Natural killer cell (primary cell): ENCODE measurements around the gene RICTOR. TPM values are rescaled to one million over a fixed set of nuclear protein-coding genes. Genes with fewer than 3 reads are reported as not detected.

Source experiments
- ATAC-seq, 3 donors: fragments of 150-1000 bp in 2 of 3; fragments of 200-7000 bp in 1 of 3; cut with Tn5 transposase; 1 replicate in 1 of 3; 2 replicates in 2 of 3; pipeline ENCODE4 v1.10.0; 2021; ENCODE audit warnings: mild to moderate bottlenecking in 2 of 3, moderate library complexity in 2 of 3
- DNase-seq, 2 donors: peaks; one replicate each; pipeline versions ENCODE4 v3.0.0 to v3.0.0-alpha.2; 2013 to 2021; ENCODE audit warnings: mixed read lengths in 1 of 2
- H3K27ac ChIP-seq: one replicate; pipeline ENCODE4 v1.5.1; 2013; ENCODE audit warnings: mild to moderate bottlenecking, low read length
- H3K27me3 ChIP-seq: one replicate; pipeline ENCODE4 v1.6.1; 2013; ENCODE audit warnings: low read length; ENCODE audit not compliant: control insufficient read depth, insufficient read depth
- H3K36me3 ChIP-seq: one replicate; pipeline ENCODE4 v1.6.1; 2013; ENCODE audit warnings: low read length; ENCODE audit not compliant: control insufficient read depth, insufficient read depth
- H3K4me1 ChIP-seq: one replicate; pipeline ENCODE4 v1.6.1; 2013; ENCODE audit warnings: low read length; ENCODE audit not compliant: control insufficient read depth, insufficient read depth
- H3K4me3 ChIP-seq: one replicate; pipeline ENCODE4 v1.5.1; 2013; ENCODE audit warnings: low read length
- H3K9me3 ChIP-seq: one replicate; pipeline ENCODE4 v1.6.1; 2013; ENCODE audit warnings: low read length; ENCODE audit not compliant: control insufficient read depth, insufficient read depth
- H3K27ac Mint-ChIP-seq, 2 donors: one replicate each; pipeline ENCODE4 v1.8.0; 2022; ENCODE audit warnings: mild to moderate bottlenecking in 2 of 2, mixed read lengths in 2 of 2, moderate library complexity in 1 of 2
- H3K27me3 Mint-ChIP-seq, 2 donors: one replicate each; pipeline ENCODE4 v1.8.0; 2022; ENCODE audit warnings: low read depth in 2 of 2, mixed read lengths in 2 of 2
- H3K36me3 Mint-ChIP-seq: one replicate; pipeline ENCODE4 v1.8.0; 2022; ENCODE audit warnings: mixed read lengths
- H3K4me1 Mint-ChIP-seq, 2 donors: one replicate each; pipeline ENCODE4 v1.8.0; 2022; ENCODE audit warnings: mixed read lengths in 2 of 2
- H3K4me3 Mint-ChIP-seq: one replicate; pipeline ENCODE4 v1.8.0; 2022; ENCODE audit warnings: mild to moderate bottlenecking, moderate library complexity, mixed read lengths
- H3K9me3 Mint-ChIP-seq, 2 donors: one replicate each; pipeline ENCODE4 v1.8.0; 2022; ENCODE audit warnings: mixed read lengths in 2 of 2
- WGBS: methylation state at CpG from one replicate; pipeline ENCODE4 v1.1.7; 2013; ENCODE audit warnings: missing lambda C conversion rate; ENCODE audit not compliant: insufficient coverage; 5-methylcytosine and 5-hydroxymethylcytosine counted together
- intact Hi-C: fragments of 100-400 bp; cut with micrococcal nuclease; formaldehyde crosslinking; loops from one replicate; pipeline ENCODE4 v1.14.2; 2022
- total RNA-seq, 4 donors: library from RNA; stranded (reverse); fragments of 120-200 nt in 1 of 4; gene quantifications; one replicate each; pipeline versions ENCODE4 v1.2.3 to v1.2.4, GENCODE V29; 2013 to 2022
- TF ChIP-seq, protein P1 (sequence below): fragments of 200-600 bp; IDR thresholded peaks from one replicate; pipeline ENCODE4 v1.8.0; 2022; ENCODE audit warnings: antibody characterized with exemption

Gene RICTOR
- total RNA-seq, 3 donors from 2014 or later (not counting 1 experiment from before 2014, with no cell fraction given): 103 to 105 (median 103) TPM

GRCh38 chr5:38905516-38905915 is 168.7 kb downstream of the RICTOR start:
- ATAC-seq (no peak), DNase-seq (no peak)
- Mint-ChIP-seq H3K27me3 (peaks cover 17 to 46% of the 10 kb centered on the region in 2 donors), H3K9me3 (peaks cover 3 to 7% of the 10 kb centered on the region in 2 donors), H3K27ac (no peak overlapping the region), H3K36me3 (peaks cover 10% of the 10 kb centered on the region), H3K4me1 (no peaks in the 10 kb centered on the region), H3K4me3 (no peak overlapping the region)
- Histone ChIP-seq H3K9me3 (no peaks in the 10 kb centered on the region), H3K36me3 (no peaks in the 10 kb centered on the region), H3K27ac (no peak overlapping the region), H3K4me1 (no peaks in the 10 kb centered on the region), H3K4me3 (no peak overlapping the region), H3K27me3 (no peaks in the 10 kb centered on the region)
- TF ChIP-seq, protein P1, sequence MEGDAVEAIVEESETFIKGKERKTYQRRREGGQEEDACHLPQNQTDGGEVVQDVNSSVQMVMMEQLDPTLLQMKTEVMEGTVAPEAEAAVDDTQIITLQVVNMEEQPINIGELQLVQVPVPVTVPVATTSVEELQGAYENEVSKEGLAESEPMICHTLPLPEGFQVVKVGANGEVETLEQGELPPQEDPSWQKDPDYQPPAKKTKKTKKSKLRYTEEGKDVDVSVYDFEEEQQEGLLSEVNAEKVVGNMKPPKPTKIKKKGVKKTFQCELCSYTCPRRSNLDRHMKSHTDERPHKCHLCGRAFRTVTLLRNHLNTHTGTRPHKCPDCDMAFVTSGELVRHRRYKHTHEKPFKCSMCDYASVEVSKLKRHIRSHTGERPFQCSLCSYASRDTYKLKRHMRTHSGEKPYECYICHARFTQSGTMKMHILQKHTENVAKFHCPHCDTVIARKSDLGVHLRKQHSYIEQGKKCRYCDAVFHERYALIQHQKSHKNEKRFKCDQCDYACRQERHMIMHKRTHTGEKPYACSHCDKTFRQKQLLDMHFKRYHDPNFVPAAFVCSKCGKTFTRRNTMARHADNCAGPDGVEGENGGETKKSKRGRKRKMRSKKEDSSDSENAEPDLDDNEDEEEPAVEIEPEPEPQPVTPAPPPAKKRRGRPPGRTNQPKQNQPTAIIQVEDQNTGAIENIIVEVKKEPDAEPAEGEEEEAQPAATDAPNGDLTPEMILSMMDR: no peak
- WGBS: 92% methylated on average over 4 of the region's 4 CpGs
- intact Hi-C loops: no loop called here

- Mint-ChIP-seq H3K27ac (no peak overlapping the region), H3K9me3 (peaks cover 3 to 4% of the 10 kb centered on the region in 2 donors), H3K4me1 (no peaks in the 10 kb centered on the region), H3K36me3 (peaks cover 7% of the 10 kb centered on the region), H3K4me3 (no peak overlapping the region), H3K27me3 (peaks cover 5 to 32% of the 10 kb centered on the region in 2 donors)
- Histone ChIP-seq H3K27me3 (no peaks in the 10 kb centered on the region), H3K9me3 (no peaks in the 10 kb centered on the region), H3K36me3 (no peaks in the 10 kb centered on the region), H3K4me3 (no peak overlapping the region), H3K27ac (no peak overlapping the region), H3K4me1 (no peaks in the 10 kb centered on the region)
- 83% methylated on average over 5 of the region's 5 CpGs for WGBS
- DNase-seq (no peak), ATAC-seq (no peak)
- TF ChIP-seq, protein P1: no peak
- intact Hi-C loops: no loop called here
Measured at GRCh38 chr5:38899936-38900335, 174.3 kb downstream of the RICTOR start.

- no peak for DNase-seq
- H3K27ac Mint-ChIP-seq: no peak overlapping the region
- peaks cover 7% of the 10 kb centered on the region for H3K36me3 Mint-ChIP-seq
- 77% methylated on average over 3 of the region's 3 CpGs for WGBS
- H3K9me3 Mint-ChIP-seq: peaks cover 3 to 4% of the 10 kb centered on the region in 2 donors
- H3K4me1 ChIP-seq: no peaks in the 10 kb centered on the region
- peaks cover 11 to 28% of the 10 kb centered on the region in 2 donors for H3K27me3 Mint-ChIP-seq
- H3K4me1 Mint-ChIP-seq: no peaks in the 10 kb centered on the region
- H3K36me3 ChIP-seq: no peaks in the 10 kb centered on the region
- no peaks in the 10 kb centered on the region for H3K27me3 ChIP-seq
- no peak overlapping the region for H3K4me3 Mint-ChIP-seq
- intact Hi-C loops: no loop called here
- H3K4me3 ChIP-seq: no peak overlapping the region
- ATAC-seq: no peak
- TF ChIP-seq, protein P1: no peak
- no peaks in the 10 kb centered on the region for H3K9me3 ChIP-seq
- no peak overlapping the region for H3K27ac ChIP-seq
Measured at GRCh38 chr5:38896760-38897159, 177.4 kb downstream of the RICTOR start.

DNA sequence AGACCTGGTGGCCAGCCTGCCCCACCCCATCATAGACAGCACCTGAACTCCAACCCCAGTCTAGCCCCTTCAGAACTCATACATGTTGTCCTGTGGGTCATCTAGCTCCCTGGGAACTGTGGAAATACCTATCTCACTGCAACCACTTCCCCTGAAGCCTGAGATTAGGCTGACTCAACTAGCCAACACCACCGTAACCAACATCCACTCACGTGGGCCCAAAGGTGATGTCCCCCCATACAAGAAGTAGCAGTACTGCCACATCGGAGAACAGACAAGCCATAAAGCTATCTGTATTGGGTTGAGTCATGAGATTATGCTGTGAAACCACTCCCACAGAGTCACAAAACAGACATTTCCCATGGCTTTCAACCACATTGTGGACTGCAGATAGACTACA is 181.8 kb downstream of the RICTOR start:
- H3K4me3 ChIP-seq: no peak overlapping the region
- Mint-ChIP-seq H3K9me3 (peaks cover 0 to 2% of the 10 kb centered on the region in 2 donors), H3K36me3 (peaks cover 7% of the 10 kb centered on the region), H3K27ac (no peak overlapping the region), H3K4me1 (no peaks in the 10 kb centered on the region), H3K4me3 (no peak overlapping the region), H3K27me3 (peaks cover 18 to 58% of the 10 kb centered on the region in 2 donors)
- peaks cover 3% of the 10 kb centered on the region for H3K27me3 ChIP-seq
- no peaks in the 10 kb centered on the region for H3K4me1 ChIP-seq
- no peaks in the 10 kb centered on the region for H3K36me3 ChIP-seq
- TF ChIP-seq, protein P1: no peak
- 80% methylated on average over 1 of the region's 3 CpGs for WGBS
- no peak for DNase-seq
- no peaks in the 10 kb centered on the region for H3K9me3 ChIP-seq
- intact Hi-C loops: no loop called here
- H3K27ac ChIP-seq: no peak overlapping the region
- ATAC-seq: no peak
